Nephron (organoid): ENCODE measurements around the gene PLCL2.

ENCODE experiments used
- H3K27ac Mint-ChIP-seq, 3 experiments: 2 replicates each; pipeline ENCODE4 v1.8.0; 2020; ENCODE audit warnings: mixed read lengths in 3 of 3, mild to moderate bottlenecking in 2 of 3, moderate library complexity in 1 of 3
- H3K27me3 Mint-ChIP-seq: 2 replicates; pipeline ENCODE4 v1.8.0; 2021; ENCODE audit warnings: low read depth, mild to moderate bottlenecking, moderate library complexity, mixed read lengths
- H3K36me3 Mint-ChIP-seq: 2 replicates; pipeline ENCODE4 v1.8.0; 2020; ENCODE audit warnings: low read depth, mixed read lengths
- H3K4me1 Mint-ChIP-seq: 2 replicates; pipeline ENCODE4 v1.8.0; 2020; ENCODE audit warnings: mixed read lengths
- H3K4me3 Mint-ChIP-seq, 3 experiments: 2 replicates each; pipeline ENCODE4 v1.8.0; 2020; ENCODE audit warnings: mild to moderate bottlenecking in 3 of 3, mixed read lengths in 3 of 3, moderate library complexity in 2 of 3
- H3K9me3 Mint-ChIP-seq: 2 replicates; pipeline ENCODE4 v1.8.0; 2020; ENCODE audit warnings: mixed read lengths
- TF ChIP-seq, protein P1 (sequence below), 3 experiments: fragments of 200-600 bp; sonication (generic); IDR thresholded peaks; one replicate each; pipeline ENCODE4 v1.5.0; 2021; ENCODE audit warnings: antibody characterized with exemption in 3 of 3; ENCODE audit not compliant: unreplicated experiment in 3 of 3

PLCL2 gene

DNA sequence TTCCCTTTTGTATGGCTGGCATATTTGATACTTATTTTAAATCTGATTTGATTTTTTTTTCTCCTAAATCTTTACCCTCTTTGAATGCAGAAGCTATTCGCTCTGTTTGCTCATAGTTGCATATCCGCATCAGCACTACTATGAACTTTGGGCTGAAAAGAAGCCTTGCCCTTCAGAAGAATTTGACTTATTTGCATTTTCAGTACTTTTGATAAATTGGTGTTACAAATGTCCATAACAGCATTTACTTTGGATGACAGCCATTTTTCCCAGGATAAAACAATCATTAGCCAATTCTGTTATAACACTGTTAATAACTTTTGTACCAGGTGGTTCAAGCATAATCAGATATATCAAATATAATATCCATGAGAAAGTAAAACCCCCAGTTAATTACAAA lies 129.5 kb downstream of the PLCL2 start:
- Mint-ChIP-seq H3K4me3 (no peak overlapping the region), H3K4me1 (peaks cover 7% of the 10 kb centered on the region), H3K27me3 (no peaks in the 10 kb centered on the region), H3K36me3 (peaks cover 4% of the 10 kb centered on the region), H3K9me3 (no peaks in the 10 kb centered on the region), H3K27ac (peak overlapping the region; percentile 69 to 92 (median 91))
- TF ChIP-seq, protein P1, sequence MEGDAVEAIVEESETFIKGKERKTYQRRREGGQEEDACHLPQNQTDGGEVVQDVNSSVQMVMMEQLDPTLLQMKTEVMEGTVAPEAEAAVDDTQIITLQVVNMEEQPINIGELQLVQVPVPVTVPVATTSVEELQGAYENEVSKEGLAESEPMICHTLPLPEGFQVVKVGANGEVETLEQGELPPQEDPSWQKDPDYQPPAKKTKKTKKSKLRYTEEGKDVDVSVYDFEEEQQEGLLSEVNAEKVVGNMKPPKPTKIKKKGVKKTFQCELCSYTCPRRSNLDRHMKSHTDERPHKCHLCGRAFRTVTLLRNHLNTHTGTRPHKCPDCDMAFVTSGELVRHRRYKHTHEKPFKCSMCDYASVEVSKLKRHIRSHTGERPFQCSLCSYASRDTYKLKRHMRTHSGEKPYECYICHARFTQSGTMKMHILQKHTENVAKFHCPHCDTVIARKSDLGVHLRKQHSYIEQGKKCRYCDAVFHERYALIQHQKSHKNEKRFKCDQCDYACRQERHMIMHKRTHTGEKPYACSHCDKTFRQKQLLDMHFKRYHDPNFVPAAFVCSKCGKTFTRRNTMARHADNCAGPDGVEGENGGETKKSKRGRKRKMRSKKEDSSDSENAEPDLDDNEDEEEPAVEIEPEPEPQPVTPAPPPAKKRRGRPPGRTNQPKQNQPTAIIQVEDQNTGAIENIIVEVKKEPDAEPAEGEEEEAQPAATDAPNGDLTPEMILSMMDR (IDR thresholded peaks at IDR 0.05; ENCODE audit: unreplicated experiment in 3 of 3): no peak

DNA sequence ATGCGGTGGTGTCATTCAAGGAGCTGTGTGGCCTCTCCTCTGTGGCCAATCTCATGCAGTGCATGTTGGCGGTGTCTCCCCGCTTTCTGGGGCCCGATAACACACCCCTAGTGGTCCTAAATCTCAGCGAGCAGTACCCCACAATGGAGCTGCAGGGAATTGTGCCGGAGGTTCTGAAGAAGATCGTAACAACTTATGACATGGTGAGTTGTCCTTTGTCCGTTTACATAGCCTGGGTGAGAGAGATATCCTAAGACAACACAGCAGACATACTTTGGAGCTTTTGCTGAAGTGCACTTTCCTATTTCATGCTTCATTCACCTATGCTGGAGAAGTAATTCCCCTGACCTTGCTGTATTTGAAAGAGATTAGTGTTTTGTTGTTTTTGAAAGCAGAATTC lies 130.0 kb downstream of the PLCL2 start:
- Mint-ChIP-seq H3K4me3 (no peak overlapping the region), H3K36me3 (peaks cover 2% of the 10 kb centered on the region), H3K9me3 (no peaks in the 10 kb centered on the region), H3K4me1 (peaks cover 7% of the 10 kb centered on the region), H3K27ac (peak overlapping the region; percentile 69 to 92 (median 91)), H3K27me3 (no peaks in the 10 kb centered on the region)
- TF ChIP-seq, protein P1 (IDR thresholded peaks at IDR 0.05; ENCODE audit: unreplicated experiment in 3 of 3): no peak

DNA sequence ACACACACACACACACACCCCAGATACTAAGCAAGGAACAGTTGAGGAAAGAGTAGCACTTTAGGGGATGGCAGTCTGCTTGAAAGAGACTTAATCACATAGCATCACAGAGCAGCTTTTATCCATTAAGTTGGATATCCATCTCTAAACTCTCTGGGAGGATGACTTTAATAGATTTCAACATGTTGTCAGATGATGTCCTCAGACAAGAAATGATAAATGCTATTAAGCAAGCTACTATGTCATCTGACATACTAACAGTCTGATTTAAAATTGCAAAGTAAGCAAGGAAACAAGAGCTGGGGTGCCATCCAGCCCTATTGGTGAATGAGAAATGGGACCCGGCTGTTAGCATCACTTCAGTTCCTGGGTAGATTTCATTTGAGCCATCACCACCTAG lies 136.9 kb downstream of the PLCL2 start:
- TF ChIP-seq, protein P1 (IDR thresholded peaks at IDR 0.05; ENCODE audit: unreplicated experiment in 3 of 3): no peak
- no peaks in the 10 kb centered on the region for H3K36me3 Mint-ChIP-seq
- no peak overlapping the region for H3K27ac Mint-ChIP-seq
- H3K9me3 Mint-ChIP-seq: no peaks in the 10 kb centered on the region
- H3K4me1 Mint-ChIP-seq: no peaks in the 10 kb centered on the region
- no peaks in the 10 kb centered on the region for H3K27me3 Mint-ChIP-seq
- no peak overlapping the region for H3K4me3 Mint-ChIP-seq

DNA sequence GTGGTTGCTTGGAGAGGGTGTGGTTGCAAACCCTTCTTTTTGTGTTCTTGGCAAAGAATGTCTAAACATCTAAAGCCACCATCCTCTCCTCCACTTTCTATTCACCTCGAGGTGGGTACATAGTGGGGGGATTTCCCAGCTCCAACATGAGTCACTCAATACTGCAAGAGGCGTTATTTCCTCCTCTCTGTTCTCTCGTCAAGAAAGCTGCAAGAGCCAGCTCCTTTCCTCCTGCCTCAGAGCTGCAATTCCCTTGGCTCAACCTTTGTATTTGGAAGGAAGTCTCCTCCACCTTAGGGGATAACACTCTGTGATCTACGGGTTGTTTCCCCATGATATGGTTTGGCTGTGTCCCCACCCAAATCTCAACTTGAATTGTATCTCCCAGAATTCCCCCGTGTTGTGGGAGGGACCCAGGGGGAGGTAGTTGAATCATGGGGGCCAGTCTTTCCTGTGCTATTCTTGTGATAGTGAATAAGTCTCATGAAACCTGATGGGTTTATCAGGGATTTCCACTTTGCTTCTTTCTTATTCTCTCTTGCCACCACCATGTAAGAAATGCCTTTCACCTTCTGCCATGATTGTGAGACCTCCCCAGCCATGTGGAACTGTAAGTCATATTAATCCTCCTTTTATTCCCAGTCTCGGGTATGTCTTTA lies 138.4 kb downstream of the PLCL2 start:
- no peak overlapping the region for H3K27ac Mint-ChIP-seq
- no peaks in the 10 kb centered on the region for H3K27me3 Mint-ChIP-seq
- no peak overlapping the region for H3K4me3 Mint-ChIP-seq
- no peaks in the 10 kb centered on the region for H3K9me3 Mint-ChIP-seq
- TF ChIP-seq, protein P1 (IDR thresholded peaks at IDR 0.05; ENCODE audit: unreplicated experiment in 3 of 3): no peak
- no peaks in the 10 kb centered on the region for H3K36me3 Mint-ChIP-seq
- no peaks in the 10 kb centered on the region for H3K4me1 Mint-ChIP-seq

DNA sequence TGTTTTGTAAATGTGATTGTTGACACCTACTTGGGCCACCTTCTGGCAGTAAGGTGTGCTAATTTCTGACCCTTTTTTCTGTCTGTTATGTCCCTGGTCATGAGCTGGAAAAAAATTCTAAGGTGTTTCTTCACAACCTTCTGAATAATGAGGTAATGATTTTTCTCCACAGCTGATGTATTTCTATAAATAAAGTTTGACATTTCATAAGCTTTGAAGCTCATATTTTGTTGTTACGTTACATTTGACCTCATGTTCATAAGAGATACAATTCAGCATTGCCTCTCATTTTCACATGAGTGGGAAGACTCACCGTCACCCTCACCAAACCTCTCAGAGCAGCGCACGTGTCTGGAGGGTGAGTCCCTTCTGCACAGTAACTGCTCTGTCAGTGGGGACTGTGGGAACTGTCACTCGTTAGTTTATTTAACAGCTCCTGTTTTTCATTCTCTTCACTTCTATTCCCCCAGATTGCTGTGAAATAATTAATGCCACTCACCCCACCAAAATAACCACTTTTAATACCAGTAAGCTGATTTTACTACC lies 140.9 kb downstream of the PLCL2 start:
- Mint-ChIP-seq H3K27ac (no peak overlapping the region), H3K36me3 (no peaks in the 10 kb centered on the region), H3K4me1 (no peaks in the 10 kb centered on the region), H3K4me3 (no peak overlapping the region), H3K9me3 (no peaks in the 10 kb centered on the region), H3K27me3 (no peaks in the 10 kb centered on the region)
- TF ChIP-seq, protein P1 (IDR thresholded peaks at IDR 0.05; ENCODE audit: unreplicated experiment in 3 of 3): no peak

DNA sequence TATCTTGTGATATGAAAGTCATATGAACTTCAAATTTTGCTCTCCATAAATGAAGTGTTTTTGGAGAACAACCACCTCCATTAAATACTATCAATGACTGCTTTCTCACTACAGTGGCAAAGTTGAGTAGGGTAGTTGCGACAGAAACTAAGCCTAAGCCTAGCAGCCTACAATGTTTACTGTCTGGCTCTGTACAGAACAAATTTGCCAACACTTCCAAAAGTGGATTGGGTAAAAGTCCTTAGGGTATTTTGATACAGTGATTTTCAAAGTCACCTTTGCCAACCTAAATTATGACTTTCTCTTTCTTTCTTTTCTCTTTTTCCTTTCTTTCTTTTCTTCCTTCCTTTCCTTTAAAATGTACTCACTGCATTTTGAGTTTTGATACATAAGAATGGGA lies 142.6 kb downstream of the PLCL2 start:
- no peaks in the 10 kb centered on the region for H3K9me3 Mint-ChIP-seq
- H3K27ac Mint-ChIP-seq: peak overlapping the region in 2 of 3 experiments; percentile 55 to 83
- H3K27me3 Mint-ChIP-seq: no peaks in the 10 kb centered on the region
- H3K36me3 Mint-ChIP-seq: no peaks in the 10 kb centered on the region
- no peak overlapping the region for H3K4me3 Mint-ChIP-seq
- H3K4me1 Mint-ChIP-seq: peaks cover 9% of the 10 kb centered on the region
- TF ChIP-seq, protein P1 (IDR thresholded peaks at IDR 0.05; ENCODE audit: unreplicated experiment in 3 of 3): no peak
